ENCODE results near the gene ENDOU.
A peak's percentile ranks its signal among the peaks of the same experiment; 100 is the strongest.

ENDOU gene

GRCh38 chr12:47763481-47764346, 38.4 kb upstream of the ENDOU start:
- peak overlapping the region; percentile 86 for H3K27ac ChIP-seq
- no peak overlapping the region for H3K4me3 ChIP-seq (ENCODE audit: low read depth, low read length)
- H3K4me1 ChIP-seq, result peaks cover 41% of the 10 kb centered on the region
- peak overlapping the region; percentile 6 for H2AFZ ChIP-seq
- H3K9ac ChIP-seq, result no peak overlapping the region
- no peak overlapping the region for H3K4me2 ChIP-seq (ENCODE audit: low read length)
- H3K36me3 ChIP-seq (ENCODE audit: control insufficient read depth, insufficient read depth, low read length), result no peaks in the 10 kb centered on the region
- H3K27me3 ChIP-seq (ENCODE audit: control insufficient read depth, insufficient read depth, low read length), result no peaks in the 10 kb centered on the region
- no peaks in the 10 kb centered on the region for H3K9me3 ChIP-seq (ENCODE audit: control insufficient read depth, low read length)
- peaks cover 4% of the 10 kb centered on the region for H3K79me2 ChIP-seq
- no peak for TF ChIP-seq CTCF (IDR thresholded peaks at IDR 0.05)

- Histone ChIP-seq H3K27ac (peak overlapping the region; percentile 86), H3K9ac (no peak overlapping the region), H3K4me3 (ENCODE audit: low read depth, low read length) (no peak overlapping the region), H3K9me3 (ENCODE audit: control insufficient read depth, low read length) (no peaks in the 10 kb centered on the region), H3K4me2 (ENCODE audit: low read length) (peak overlapping the region; percentile 50), H3K27me3 (ENCODE audit: control insufficient read depth, insufficient read depth, low read length) (no peaks in the 10 kb centered on the region), H3K79me2 (peaks cover 6% of the 10 kb centered on the region), H2AFZ (peak overlapping the region; percentile 6), H3K4me1 (peaks cover 40% of the 10 kb centered on the region), H3K36me3 (ENCODE audit: control insufficient read depth, insufficient read depth, low read length) (no peaks in the 10 kb centered on the region)
- TF ChIP-seq CTCF (IDR thresholded peaks at IDR 0.05), result no peak
These were observed 37.7 kb upstream of the ENDOU start for GRCh38 chr12:47762850-47763465.

GRCh38 chr12:47758834-47759690, 33.8 kb upstream of the ENDOU start, which contains the start of gene RAPGEF3:
Gene RAPGEF3, minus strand, starts transcription at chr12:47758880. Its CDS starts 324 bp downstream, at chr12:47758556.
- peaks cover 28% of the 10 kb centered on the region for H3K79me2 ChIP-seq
- H3K36me3 ChIP-seq (ENCODE audit: control insufficient read depth, insufficient read depth, low read length), result no peaks in the 10 kb centered on the region
- peak within 1 kb of the TSS; percentile 87 for H3K4me2 ChIP-seq (ENCODE audit: low read length)
- peak within 1 kb of the TSS; percentile 94 for H3K27ac ChIP-seq
- peak; percentile 62 for TF ChIP-seq CTCF (IDR thresholded peaks at IDR 0.05)
- H3K4me3 ChIP-seq (ENCODE audit: low read depth, low read length), result peak within 1 kb of the TSS; percentile 68
- H3K9me3 ChIP-seq (ENCODE audit: control insufficient read depth, low read length), result no peaks in the 10 kb centered on the region
- no peaks in the 10 kb centered on the region for H3K27me3 ChIP-seq (ENCODE audit: control insufficient read depth, insufficient read depth, low read length)
- peak within 1 kb of the TSS; percentile 91 for H2AFZ ChIP-seq
- peak within 1 kb of the TSS; percentile 78 for H3K9ac ChIP-seq
- H3K4me1 ChIP-seq, result peaks cover 68% of the 10 kb centered on the region

- Histone ChIP-seq H2AFZ (peak overlapping the region; percentile 91), H3K27ac (peak overlapping the region; percentile 94)
- TF ChIP-seq CTCF (IDR thresholded peaks at IDR 0.05), result no peak
These were observed 33.2 kb upstream of the ENDOU start for GRCh38 chr12:47758584-47758833.

More at GRCh38 chr12:47758584-47758833, 33.2 kb upstream of the ENDOU start:
- Histone ChIP-seq H3K9me3 (ENCODE audit: control insufficient read depth, low read length) (no peaks in the 10 kb centered on the region), H3K4me2 (ENCODE audit: low read length) (peak overlapping the region; percentile 87), H3K27me3 (ENCODE audit: control insufficient read depth, insufficient read depth, low read length) (no peaks in the 10 kb centered on the region), H3K4me1 (peaks cover 68% of the 10 kb centered on the region), H3K36me3 (ENCODE audit: control insufficient read depth, insufficient read depth, low read length) (no peaks in the 10 kb centered on the region), H3K4me3 (ENCODE audit: low read depth, low read length) (peak overlapping the region; percentile 68), H3K9ac (peak overlapping the region; percentile 78), H3K79me2 (peaks cover 32% of the 10 kb centered on the region)
